Dedifferentiated amniotic fluid mesenchymal stem cell (primary cell): Measurements from ENCODE around the gene UBXN10.

Experiments
- DNase-seq: peaks from one replicate; pipeline ENCODE4 v3.0.0-alpha.2; 2016; ENCODE audit errors: extremely low spot score

The UBXN10 gene

DNA sequence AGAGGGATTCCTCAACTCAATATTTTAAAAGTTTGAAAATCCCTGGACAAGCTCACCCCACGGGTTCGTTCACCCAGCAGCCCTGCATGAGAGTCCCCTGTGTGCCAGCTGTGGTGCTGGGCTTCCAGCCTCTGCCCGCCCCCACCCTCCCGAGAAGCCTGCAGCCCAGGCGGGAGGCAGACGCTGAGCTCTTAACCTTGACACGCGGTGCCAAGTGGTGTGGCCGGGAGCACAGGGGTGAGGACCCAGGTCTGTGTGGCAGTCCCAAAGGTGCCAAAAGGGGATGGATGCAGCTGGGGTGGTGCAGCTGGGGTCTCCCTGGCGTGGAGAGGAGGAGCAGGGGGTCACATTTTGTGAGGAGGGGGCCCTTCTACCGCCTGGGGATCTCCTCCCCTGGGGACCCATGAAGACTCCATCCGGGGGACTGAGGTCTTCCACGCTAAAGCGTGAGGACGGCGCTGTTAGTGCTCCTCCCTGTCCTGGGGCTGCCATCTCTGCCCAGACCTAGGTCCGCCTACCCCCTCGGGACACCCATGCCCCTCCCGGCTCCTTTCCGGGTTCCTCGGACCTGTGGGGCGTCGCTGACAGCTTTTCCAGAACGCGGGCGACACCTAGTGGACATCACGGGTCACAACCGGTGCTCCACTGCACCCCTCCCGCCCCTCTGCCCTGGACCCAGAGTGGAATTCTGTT, 33.8 kb upstream of the UBXN10 start:
- peak; percentile 56 for DNase-seq

DNA sequence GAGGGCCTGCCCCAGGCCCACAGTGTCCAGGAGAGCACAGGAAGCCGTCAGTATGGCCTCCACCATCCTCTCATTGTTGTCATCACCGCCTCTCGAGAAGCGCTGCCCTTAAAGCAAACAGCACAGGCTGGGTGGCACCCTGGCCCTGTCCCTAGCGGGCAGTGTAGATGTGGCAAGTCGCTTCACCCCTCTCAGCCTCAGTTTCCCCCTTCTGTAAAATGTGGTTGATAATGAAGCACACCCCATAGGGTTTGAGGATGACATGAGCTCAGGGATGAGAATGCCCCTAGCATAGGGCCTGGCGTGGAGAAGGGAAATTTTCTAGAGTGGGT, 33.3 kb upstream of the UBXN10 start:
- no peak for DNase-seq

DNA sequence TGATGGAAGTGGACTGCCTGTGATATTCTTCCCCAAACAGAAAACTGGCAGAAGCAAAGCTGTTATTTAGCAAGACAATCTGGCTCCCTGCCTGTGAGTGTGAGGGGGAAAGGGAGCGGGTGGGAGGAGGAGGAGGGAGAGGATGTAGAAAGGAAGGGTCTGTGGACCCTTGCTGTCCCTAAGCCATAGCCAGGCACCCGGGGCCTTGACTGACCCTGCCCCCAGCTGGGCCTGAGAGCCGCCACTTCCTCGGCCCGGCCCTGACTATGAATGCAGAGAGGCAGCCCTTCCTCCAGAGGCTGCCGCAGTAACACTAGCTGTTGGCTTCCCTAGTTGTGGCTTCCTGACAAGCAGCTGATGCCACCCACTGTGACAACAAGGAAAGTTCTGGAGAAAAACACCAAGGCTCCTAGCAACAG, 32.9 kb upstream of the UBXN10 start:
- DNase-seq = no peak

DNA sequence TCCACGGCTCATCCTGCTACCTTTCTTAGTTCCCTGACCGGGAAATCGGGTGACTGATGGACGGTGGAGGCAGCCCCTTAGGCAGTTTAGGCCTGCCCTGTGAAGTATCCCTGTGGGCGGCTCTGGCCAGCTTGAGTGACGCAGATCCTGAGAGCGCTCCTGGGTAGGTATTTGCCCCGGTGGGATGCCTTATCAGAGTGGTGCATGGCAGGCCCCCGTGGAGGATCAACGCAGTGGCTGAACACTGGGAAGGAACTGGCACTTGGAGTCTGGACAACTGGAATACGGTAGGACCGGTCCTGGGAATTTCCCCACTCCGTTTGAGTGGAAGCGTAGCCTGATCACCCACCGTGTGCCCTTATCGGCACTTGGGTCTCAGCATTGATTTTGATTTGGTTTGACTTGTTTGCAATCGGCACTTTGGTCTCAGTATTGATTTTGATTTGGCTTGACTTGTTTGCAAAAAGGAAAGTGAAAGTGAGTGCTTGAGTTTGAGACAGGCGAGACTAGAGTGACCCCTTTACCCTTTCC, 31.5 kb upstream of the UBXN10 start:
- no peak for DNase-seq

DNA sequence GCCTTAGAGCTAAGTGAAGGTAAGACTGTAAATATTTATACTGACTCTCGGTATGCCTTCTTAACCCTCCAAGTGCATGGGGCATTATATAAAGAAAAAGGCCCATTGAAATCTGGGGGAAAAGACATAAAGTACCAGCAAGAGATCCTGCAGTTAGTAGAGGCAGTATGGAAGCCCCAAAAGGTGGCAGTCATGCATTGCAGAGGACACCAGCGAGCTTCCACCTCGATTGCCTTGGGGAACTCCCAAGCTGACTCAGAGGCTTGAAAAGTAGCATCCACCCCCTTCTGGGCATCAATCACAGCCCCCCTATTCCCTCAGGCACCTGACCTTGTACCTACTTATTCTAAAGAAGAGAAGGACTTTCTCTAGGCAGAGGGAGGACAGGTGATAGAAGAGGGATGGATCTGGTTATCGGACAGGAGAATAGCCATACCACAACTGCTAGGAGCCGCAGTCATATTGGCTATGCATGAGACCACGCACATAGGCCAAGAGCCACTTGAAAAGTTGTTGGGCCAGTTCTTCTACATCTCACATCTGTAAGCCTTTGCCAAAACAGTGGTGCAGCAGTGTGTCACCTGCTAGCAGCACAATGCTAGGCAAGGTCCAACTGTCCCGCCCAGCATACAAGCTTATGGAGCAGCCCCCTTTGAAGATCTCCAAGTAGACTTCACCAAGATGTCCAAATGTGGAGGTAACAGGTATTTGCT, 27.4 kb upstream of the UBXN10 start:
- no peak for DNase-seq

DNA sequence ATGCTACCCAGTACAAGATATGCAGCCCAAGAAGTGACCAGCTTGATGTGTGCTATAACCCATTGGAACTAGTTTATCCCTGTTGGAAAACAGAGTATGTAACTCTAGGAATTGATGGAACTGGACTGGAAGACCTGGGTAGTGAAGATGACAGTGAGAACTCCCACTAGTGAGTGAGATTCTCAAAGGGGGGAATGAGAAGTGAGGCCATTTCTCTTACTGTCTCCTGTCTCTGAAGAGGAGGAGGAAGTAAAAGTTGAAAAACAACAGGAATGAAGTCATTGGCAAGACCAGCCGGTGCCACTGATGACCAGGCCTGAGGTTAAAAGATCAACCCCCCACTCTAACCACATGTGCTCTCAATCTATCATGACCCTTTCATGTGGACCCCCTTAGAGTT, 25.9 kb upstream of the UBXN10 start:
- DNase-seq = no peak

DNA sequence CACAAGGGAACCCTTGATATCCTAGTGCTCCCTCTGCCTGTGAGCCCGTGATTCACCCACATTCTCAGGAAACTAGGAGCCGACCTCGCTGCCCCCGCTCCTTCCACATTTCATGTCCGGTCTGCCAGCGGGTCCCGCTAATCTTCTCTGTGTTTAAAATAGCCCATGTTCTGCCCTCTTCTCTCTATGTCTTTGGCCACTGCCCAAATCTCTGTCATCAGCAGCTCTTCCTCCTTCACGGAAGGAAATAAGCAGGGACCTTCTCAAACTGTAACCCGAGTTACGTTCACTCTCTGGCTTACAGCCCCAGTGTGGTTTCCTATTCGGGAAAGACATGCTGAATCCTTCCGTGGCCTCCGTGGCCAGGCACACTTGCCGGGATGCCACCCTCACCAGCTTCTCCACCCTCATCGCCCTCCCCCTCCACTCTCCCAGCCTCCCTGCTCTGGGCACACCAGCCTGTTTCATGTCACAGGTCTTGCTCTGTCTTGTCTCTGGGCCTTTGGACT, 21.1 kb upstream of the UBXN10 start:
- DNase-seq = no peak

DNA sequence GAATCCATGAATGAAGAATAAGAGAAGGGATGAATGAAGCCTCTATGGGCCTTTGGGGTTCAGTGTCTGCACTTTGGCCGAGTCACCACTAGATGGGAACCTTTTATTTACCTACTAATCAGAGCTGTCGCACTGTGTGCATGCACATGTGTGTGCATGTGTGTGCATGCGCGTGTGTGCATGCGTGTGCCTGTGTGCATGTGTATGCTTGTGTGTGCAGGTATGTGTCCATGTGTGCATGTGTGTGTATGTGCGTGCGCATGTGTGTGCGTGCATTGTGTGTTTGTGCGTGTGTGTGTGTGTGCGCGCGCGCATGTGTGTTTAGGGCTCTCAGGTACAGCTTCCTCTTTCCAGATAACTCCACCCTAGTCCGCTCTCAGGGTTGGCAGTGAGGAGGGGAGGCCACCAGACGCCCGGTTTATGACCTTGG, 20.4 kb upstream of the UBXN10 start:
- DNase-seq = no peak

DNA sequence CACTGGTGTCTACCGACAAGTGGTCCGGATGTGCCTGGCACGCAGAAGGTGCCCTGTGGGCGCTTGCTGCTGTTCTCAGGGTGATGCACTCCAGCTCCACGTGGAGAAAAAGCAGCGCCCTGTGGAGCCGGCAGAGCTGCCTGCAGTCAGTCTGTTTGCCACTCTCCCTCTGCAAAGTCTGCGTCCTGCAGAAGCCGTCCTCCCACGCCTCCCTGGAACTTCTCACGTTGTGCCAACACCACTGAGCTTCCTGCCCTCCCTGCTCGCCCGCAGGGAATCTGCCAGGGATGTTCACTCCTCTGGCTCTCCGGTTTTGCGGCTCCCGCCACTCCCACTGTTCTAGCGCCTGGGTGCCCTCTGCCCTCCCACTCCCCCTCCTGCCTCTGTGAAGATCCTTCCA, 19.8 kb upstream of the UBXN10 start:
- DNase-seq = no peak

DNA sequence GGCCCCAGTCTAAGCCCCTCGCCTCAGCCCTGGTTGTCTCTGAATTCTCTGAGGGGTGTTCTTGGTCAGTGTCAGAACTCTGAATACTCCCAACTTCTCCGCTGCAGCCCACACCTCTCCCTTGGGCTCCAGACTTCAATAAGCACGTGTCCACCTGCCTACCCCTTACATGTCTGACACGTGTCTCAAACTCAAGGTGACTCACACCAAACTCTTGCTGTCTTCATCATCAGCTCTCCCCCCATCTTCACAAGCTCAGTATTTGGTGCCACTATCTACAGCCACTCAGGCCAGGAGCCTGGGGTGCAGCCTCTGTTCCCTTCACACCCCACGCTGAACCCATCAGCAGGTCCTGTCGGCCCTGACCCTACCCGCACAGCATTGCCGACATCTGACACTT, 18.8 kb upstream of the UBXN10 start:
- no peak for DNase-seq

DNA sequence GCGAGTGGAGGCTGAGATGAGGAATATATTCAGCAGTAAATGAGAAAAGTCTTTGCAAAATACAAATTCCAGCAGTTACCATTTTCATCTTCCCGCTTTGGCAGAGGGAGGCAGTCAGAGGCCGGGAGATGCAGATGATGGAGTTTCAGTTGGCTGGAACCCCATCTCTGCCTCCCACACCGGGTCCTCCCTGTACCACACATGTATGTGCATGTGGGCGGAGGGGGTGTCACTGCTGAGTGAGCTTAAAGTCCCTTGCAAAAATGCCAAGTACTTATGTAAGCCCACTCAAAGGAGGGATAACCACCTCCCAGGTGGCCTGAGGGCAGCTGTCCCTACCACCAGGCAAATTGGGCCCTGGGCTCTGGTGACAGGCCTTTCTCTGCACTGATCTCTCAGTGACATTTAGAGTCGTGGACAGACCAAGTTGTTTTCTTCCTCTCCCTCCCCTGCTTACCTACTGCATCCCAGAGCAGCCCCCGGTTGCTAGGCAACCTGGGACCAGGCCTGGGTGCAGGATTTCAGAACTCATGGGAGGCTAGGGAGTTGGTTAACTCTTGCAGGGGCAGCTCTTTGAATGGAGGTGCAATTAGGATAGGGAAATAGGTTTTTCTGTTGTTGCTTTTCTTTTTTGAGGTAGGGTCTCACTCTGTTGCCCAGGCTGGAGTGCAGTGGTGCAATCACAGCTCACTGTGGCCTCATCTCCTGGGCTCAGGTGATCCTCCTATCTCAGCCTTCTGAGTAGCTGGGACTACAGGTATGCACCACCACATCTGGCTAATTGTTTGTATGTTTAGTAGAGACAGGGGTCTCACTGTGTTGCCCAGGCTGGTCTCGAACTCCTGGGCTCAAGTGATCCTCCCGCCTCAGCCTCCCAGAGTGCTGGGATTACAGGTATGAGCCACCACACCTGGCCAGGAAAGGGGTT, 17.1 kb upstream of the UBXN10 start:
- no peak for DNase-seq

DNA sequence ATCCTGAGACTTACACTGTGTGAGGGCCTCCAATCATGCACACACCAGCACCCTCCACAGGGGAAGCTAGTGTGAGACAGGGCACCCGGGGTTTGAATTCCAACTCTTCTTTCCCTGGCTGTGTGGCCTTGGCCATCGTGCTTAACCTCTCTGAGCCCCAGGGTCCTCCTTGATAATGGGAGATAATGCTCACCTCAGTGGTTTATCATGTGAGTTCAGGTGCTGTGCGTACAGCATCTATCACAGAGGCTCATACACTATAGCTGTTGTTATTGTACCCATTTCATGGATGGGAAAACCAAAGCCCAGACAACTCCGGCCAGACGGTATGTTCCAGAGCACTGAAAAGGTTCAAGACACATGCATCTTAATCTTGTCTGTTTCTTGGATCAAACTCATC, 16.0 kb upstream of the UBXN10 start:
- no peak for DNase-seq

DNA sequence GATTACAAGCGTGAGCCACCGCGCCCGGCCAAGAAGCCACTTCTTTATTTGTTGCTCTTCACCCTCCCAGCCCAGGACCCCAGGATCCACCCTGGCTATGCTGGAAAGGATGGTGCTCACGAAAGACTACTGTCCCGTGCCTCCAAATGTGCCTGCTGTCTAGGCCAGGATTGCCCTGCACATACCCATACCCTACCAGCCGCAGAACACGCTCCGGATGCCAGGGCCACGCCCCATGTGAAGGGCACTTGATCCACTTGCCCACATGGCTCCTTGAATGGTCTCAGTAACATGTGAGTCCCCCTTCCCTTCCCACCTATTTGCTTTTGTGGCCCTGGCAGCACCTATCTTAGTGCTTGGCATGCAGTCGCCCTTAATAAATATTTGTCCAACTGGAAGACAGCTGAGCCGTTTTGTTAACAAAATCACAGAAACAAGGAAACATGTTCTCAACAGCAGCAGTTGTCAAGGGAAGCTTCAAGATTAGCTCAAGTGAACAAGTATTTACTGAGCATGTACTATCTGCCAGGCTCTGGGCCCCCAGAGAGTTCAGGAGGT, 13.8 kb upstream of the UBXN10 start:
- DNase-seq = no peak

DNA sequence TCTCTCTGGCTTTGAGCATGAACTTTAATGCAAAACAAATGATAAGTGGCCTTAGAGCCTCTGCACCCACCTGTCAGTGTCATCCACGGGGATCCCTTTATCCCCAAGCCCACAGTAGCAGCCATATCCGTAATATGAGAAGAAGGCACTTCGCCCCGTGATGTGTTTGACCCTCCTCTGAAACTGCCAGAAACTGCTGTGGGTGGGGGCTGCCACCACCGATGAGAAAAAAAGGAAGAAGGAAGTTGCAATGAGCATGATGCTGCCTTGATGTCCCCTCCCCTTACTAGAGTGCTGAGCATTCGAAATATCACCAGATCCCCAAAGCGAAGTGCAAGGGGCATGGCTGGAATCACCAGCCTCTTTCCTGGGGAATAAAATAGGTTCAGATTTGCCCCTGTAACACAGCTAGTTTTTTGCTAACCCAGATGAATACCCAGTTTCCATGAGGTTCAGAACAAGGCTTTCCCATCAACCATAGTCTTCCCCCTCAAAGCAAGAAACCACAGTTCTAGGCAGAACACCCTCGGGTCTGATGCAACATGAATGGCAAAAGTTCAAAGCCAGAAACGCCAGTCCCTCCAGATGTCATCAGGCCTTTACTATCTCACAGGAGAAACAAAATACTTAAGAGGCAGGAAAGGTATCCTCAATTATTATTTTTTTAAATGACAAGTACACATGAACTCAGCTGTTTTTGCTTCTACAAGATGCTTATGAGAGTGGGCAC, 10.8 kb upstream of the UBXN10 start:
- DNase-seq = no peak

DNA sequence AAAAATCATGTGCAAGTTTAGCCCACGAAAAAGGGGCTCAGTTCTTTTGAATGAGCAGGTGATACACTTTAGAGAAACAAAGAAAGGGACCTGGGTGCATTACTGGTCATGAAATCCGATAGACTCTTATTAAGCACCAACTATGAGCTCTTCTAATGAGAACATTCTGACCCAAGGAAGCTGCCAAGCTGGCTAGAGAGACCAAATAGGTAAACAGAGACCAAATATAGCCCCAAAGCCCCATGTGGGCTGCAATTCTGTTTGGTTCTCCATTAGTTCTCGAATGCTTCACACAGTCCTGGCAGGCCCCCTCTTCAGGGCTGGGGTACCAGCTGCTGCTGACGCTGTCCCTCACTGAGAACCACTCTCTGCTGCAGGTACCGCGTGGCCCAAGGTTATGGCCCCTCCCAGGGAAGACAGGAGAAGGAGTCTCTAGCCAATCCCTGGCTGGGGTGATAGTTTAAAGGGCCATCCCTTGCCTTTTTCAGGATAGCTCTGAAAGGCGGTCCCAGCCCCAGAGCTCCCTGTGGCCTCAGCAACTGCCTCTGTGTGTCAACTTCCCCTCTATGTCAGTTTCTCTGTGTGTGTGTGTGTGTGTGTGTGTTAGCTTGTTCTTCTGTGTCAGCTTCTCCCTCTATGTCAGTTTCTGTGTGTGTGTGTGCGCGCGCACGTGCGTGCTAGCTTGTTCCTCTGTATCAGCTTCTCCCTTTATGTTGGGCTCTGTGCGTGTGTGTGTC, 7.1 kb upstream of the UBXN10 start:
- no peak for DNase-seq

DNA sequence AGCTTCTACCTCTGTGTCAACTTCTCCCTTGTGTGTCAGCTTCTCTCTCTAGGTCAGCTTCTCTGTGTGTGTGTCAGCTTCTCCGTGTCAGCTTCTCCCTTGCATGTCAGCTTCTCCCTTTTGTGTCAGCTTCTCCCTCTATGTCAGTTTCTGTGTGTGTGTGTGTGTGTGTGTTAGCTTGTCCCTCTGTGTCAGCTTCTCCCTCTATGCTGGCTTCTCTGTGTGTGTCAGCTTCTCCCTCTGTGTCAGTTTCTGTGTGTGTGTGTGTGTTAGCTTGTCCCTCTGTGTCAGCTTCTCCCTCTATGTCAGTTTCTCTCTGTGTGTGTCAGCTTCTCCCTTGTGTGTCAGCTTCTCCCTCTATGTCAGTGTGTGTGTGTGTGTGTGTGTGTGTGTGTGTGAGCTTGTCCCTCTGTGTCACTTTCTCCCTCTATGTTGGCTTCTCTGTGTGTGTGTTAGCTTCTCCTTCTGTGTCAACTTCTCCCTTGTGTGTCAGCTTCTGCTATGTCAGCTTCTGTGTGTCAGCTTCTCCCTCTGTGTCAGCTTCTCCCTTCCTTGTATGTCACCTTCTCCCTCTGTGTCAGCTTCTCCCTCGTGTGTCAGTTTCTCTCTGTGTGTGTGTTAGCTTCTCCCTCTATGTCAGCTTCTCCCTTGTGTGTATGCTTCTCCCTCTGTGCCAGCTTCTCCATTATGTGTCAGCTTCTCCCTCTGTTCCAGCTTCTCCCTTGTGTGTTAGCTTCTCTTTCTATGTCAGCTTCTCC, 6.3 kb upstream of the UBXN10 start:
- DNase-seq = no peak

DNA sequence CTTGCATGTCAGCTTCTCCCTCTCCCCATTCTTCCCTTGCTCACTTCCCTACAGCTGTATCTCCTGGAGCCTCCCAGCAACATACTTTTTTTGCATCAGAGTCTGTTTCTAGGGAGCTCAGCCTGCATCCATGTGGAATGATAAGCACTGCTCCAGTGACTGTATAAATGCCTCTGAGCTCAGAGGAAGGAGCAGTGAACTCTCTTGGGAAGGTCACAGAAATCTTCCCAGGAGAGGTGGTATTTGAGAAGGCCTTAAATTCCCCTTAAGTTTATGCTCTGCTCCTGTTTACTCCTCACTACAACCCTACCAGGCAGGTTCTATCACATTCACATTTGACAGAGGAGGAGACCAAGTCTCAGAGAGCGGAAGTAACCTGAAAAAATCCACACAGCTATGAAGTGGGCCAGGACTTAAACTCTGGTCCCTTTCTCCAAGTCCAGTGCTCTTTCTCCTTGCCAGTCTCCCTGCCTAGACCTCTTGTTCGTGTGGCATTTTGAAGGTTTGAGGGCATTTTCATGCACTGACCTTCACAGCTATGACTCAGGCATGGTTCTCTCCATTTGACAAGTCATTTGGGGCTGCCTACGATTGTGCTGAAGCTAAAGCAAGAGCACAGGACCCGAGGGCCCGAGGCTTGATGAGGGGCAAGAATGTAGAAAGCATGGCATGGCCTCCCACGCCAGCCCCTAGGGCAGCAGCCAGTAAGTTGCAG, 5.6 kb upstream of the UBXN10 start:
- DNase-seq = no peak

DNA sequence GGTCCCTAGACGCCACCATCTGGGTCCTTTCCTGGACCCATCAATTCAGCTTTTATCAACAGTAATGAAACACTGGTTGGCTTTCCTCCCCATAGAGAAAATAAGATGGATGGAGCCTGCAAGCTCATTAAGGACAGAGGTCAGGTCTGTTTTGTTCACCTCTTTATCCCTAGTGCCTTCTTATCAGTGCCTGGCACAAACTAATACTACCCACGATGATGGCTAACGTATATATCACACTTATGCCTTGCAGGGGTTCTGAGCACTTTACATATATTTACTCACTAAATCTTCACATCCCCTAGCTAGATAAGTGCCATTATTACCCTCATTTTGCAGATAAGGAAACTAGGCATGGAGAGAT, 5.1 kb upstream of the UBXN10 start:
- no peak for DNase-seq

DNA sequence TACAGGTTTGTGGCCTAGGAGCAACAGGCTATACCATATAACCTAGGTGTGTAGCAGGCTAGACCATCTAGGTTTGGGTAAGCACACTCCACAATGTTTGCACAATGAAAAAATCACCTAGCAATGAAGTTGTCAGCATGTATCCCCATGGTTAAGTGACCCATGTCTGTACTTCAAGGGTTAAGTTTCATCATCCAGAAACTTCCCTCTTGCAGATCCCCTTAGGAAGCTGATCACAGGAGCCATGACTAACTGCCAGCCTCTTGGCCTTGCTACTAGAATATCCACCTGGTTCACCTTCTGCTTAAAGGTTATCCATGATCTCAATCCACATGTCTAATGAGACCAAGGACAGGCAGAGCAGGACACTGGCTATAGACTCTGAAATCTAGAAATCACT, 3.5 kb upstream of the UBXN10 start:
- DNase-seq = no peak
